HTERT RPE-1 (cell line): ENCODE measurements around the gene RTP3.

Source experiments
- in situ Hi-C: fragments of 300-500 bp; cut with MboI; formaldehyde crosslinking; loops from 4 replicates; pipeline ENCODE4 v1.14.3; 2020; ENCODE audit warnings: low sequenced_read_pairs

Gene RTP3

GRCh38 chr3:46497556-46498265, at the start of gene RTP3:
Gene RTP3 (plus strand): TSS chr3:46497976. CDS start chr3:46498063, 87 bp downstream.
- in situ Hi-C loops = no loop called here

GRCh38 chr3:46448721-46449120, 49.1 kb upstream of the RTP3 start:
- in situ Hi-C loops = no loop called here

GRCh38 chr3:46449755-46450552, 47.8 kb upstream of the RTP3 start:
- in situ Hi-C loops = no loop called here

- in situ Hi-C loops = no loop called here
These were observed 44.1 kb upstream of the RTP3 start for GRCh38 chr3:46453526-46454208.

- in situ Hi-C loops = no loop called here
These were observed 43.6 kb upstream of the RTP3 start for GRCh38 chr3:46454209-46454595.

- in situ Hi-C loops = no loop called here
These were observed 43.2 kb upstream of the RTP3 start for GRCh38 chr3:46454606-46455005.

- in situ Hi-C loops = no loop called here
These were observed 42.3 kb upstream of the RTP3 start for GRCh38 chr3:46455231-46456115.

- in situ Hi-C loops = no loop called here
These were observed 41.7 kb upstream of the RTP3 start for GRCh38 chr3:46456118-46456517.

- in situ Hi-C loops = no loop called here
These were observed 37.7 kb upstream of the RTP3 start for GRCh38 chr3:46460051-46460450.

GRCh38 chr3:46462111-46462510, 35.7 kb upstream of the RTP3 start:
- in situ Hi-C loops = no loop called here

- in situ Hi-C loops = no loop called here
These were observed 35.3 kb upstream of the RTP3 start for GRCh38 chr3:46462511-46462910.

- in situ Hi-C loops = no loop called here
These were observed 34.5 kb upstream of the RTP3 start for GRCh38 chr3:46463120-46463867.

- in situ Hi-C loops = no loop called here
These were observed 33.9 kb upstream of the RTP3 start for GRCh38 chr3:46463868-46464241.

- in situ Hi-C loops = no loop called here
These were observed 33.2 kb upstream of the RTP3 start, which contains the start of gene LTF for GRCh38 chr3:46464326-46465195. Gene LTF (minus strand): TSS chr3:46464905. CDS start chr3:46464867, 38 bp downstream.

GRCh38 chr3:46465196-46465520, 32.6 kb upstream of the RTP3 start:
- in situ Hi-C loops = no loop called here

- in situ Hi-C loops = no loop called here
These were observed 31.5 kb upstream of the RTP3 start for GRCh38 chr3:46466273-46466672.

- in situ Hi-C loops = no loop called here
These were observed 30.8 kb upstream of the RTP3 start for GRCh38 chr3:46466871-46467403.

GRCh38 chr3:46467562-46467961, 30.2 kb upstream of the RTP3 start:
- in situ Hi-C loops = no loop called here
